Adrenal gland (tissue), 5 donors: ENCODE results near the gene ATP6V1D.

Experiments used
- CTCF ChIP-seq, 6 experiments: fragments of 450-650 bp in 4 of 6; fragments of 200-600 bp in 2 of 6; sonication (generic) in 1 of 6; IDR thresholded peaks; 1 replicate in 5 of 6; 2 replicates in 1 of 6; pipeline versions ENCODE4 v1.5.1 to v1.8.0; 2016 to 2021; ENCODE audit warnings: antibody characterized with exemption in 6 of 6, mild to moderate bottlenecking in 2 of 6, moderate library complexity in 1 of 6
- POLR2A ChIP-seq, 2 donors: fragments of 450-650 bp; IDR thresholded peaks; one replicate each; pipeline ENCODE4 v1.6.1; 2017; ENCODE audit warnings: antibody characterized with exemption in 2 of 2, mild to moderate bottlenecking in 2 of 2, moderate library complexity in 1 of 2
- donor health status: DM: no; HTN: no; CAD: no.

- TF ChIP-seq CTCF (IDR thresholded peaks at IDR 0.05) (peak in 2 of 6 experiments; percentile 10 to 24), POLR2A (IDR thresholded peaks at IDR 0.05) (no peak)
Measured at GRCh38 chr14:67335781-67336180, 23.8 kb downstream of the ATP6V1D start.
